Parathyroid adenoma (tissue), 2 donors: ENCODE measurements around the gene STAC.

Experiments used
- H2AFZ ChIP-seq: fragments of 300-600 bp; sonication (generic); one replicate; pipeline ENCODE4 v1.7.0; 2017; ENCODE audit warnings: antibody characterized with exemption, mild to moderate bottlenecking
- H3K27ac ChIP-seq: fragments of 300-600 bp; sonication (generic); one replicate; pipeline ENCODE4 v1.7.0; 2017
- H3K27me3 ChIP-seq: fragments of 300-600 bp; sonication (generic); one replicate; pipeline ENCODE4 v1.7.0; 2017; ENCODE audit warnings: low read length; ENCODE audit not compliant: control insufficient read depth, insufficient read depth
- H3K36me3 ChIP-seq: fragments of 300-600 bp; sonication (generic); one replicate; pipeline ENCODE4 v1.7.0; 2017; ENCODE audit warnings: low read length; ENCODE audit not compliant: control insufficient read depth, insufficient read depth
- H3K4me1 ChIP-seq: fragments of 300-600 bp; sonication (generic); one replicate; pipeline ENCODE4 v1.7.0; 2017; ENCODE audit warnings: control low read depth
- H3K4me2 ChIP-seq: fragments of 300-600 bp; sonication (generic); one replicate; pipeline ENCODE4 v1.7.0; 2017; ENCODE audit warnings: low read length
- H3K4me3 ChIP-seq: fragments of 300-600 bp; sonication (generic); one replicate; pipeline ENCODE4 v1.7.0; 2017; ENCODE audit warnings: low read depth, low read length
- H3K79me2 ChIP-seq: fragments of 300-600 bp; sonication (generic); one replicate; pipeline ENCODE4 v1.7.0; 2017; ENCODE audit warnings: control low read depth
- H3K9ac ChIP-seq: fragments of 300-600 bp; sonication (generic); one replicate; pipeline ENCODE4 v1.7.0; 2017; ENCODE audit warnings: mild to moderate bottlenecking
- H3K9me3 ChIP-seq: fragments of 300-600 bp; sonication (generic); one replicate; pipeline ENCODE4 v1.7.0; 2017; ENCODE audit warnings: low read length; ENCODE audit not compliant: control insufficient read depth
- TF ChIP-seq, protein P1 (sequence below): fragments of 300-600 bp; sonication (generic); IDR thresholded peaks from one replicate; pipeline ENCODE4 v1.7.0; 2017; ENCODE audit warnings: antibody characterized with exemption, mild to moderate bottlenecking
- donor health status: primary hyperparathyroidism.

The STAC gene

DNA sequence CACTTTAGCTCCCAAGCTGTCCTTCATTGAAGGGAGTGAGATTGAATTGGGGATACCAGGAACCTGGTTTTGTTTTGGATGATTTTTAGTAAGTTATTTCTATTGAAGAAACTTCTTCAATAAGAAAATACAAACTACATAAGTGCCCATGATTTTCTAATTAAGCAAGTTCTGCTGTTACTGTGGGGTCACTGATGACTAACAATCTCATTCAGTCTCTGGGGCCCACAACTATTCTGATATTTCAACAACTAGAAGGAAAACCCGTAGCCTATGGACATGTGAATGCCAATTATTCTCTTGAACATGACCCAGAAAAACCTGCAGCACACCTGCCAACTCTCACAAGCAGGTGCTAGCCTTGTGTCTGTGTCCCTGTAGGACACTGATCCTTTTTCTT lies 199.4 kb downstream of the STAC start:
- no peaks in the 10 kb centered on the region for H3K27me3 ChIP-seq
- no peak overlapping the region for H3K4me2 ChIP-seq
- no peak overlapping the region for H3K27ac ChIP-seq
- H3K9ac ChIP-seq, result no peak overlapping the region
- H3K4me3 ChIP-seq, result no peak overlapping the region
- TF ChIP-seq, protein P1, sequence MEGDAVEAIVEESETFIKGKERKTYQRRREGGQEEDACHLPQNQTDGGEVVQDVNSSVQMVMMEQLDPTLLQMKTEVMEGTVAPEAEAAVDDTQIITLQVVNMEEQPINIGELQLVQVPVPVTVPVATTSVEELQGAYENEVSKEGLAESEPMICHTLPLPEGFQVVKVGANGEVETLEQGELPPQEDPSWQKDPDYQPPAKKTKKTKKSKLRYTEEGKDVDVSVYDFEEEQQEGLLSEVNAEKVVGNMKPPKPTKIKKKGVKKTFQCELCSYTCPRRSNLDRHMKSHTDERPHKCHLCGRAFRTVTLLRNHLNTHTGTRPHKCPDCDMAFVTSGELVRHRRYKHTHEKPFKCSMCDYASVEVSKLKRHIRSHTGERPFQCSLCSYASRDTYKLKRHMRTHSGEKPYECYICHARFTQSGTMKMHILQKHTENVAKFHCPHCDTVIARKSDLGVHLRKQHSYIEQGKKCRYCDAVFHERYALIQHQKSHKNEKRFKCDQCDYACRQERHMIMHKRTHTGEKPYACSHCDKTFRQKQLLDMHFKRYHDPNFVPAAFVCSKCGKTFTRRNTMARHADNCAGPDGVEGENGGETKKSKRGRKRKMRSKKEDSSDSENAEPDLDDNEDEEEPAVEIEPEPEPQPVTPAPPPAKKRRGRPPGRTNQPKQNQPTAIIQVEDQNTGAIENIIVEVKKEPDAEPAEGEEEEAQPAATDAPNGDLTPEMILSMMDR, result no peak
- no peaks in the 10 kb centered on the region for H3K4me1 ChIP-seq
- no peaks in the 10 kb centered on the region for H3K79me2 ChIP-seq
- H3K36me3 ChIP-seq, result no peaks in the 10 kb centered on the region
- H2AFZ ChIP-seq, result no peak overlapping the region
- H3K9me3 ChIP-seq, result no peaks in the 10 kb centered on the region

DNA sequence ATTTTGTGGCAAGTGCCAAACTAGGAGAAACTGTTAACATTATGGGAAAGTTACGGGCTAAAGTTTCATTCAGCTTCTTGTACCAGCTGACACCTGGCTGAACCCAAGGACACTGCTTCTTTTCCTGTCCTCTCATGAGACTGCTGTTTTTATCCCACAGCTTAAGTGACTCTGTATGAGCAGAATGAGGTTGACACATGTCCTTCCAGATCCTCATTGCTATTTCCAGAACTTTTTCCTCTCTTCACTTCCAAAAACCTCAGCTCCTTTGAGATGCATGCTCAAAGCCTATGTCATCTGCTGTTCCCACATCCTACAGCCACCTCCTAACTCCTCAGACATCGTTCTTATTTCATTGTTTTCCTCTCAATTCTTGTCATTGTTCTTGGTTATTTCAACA lies 200.4 kb downstream of the STAC start:
- Histone ChIP-seq H3K79me2 (no peaks in the 10 kb centered on the region), H3K36me3 (no peaks in the 10 kb centered on the region), H3K4me3 (no peak overlapping the region), H3K9me3 (no peaks in the 10 kb centered on the region), H2AFZ (no peak overlapping the region), H3K4me1 (no peaks in the 10 kb centered on the region), H3K27me3 (no peaks in the 10 kb centered on the region), H3K4me2 (no peak overlapping the region), H3K27ac (no peak overlapping the region), H3K9ac (no peak overlapping the region)
- TF ChIP-seq, protein P1, result no peak

DNA sequence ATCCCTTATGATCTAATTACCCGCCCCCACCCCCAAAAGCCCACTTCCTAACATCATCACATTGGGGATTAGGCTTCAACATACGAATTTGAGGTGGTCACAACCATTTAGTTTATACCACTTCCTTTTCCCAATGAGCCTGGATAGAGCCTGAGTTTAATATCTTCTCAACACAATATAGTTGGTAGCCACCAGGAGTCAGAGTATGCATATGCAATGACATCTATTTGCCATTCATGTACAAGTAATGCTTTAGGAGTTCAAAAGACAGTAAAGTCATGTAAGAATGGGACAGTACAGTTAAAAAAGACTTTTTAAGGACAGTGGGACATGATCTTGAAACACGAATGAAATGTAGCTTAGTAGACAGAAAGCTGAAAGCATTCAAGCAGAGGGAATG lies 211.7 kb downstream of the STAC start:
- H3K27me3 ChIP-seq, result no peaks in the 10 kb centered on the region
- no peak overlapping the region for H3K4me3 ChIP-seq
- H3K36me3 ChIP-seq, result no peaks in the 10 kb centered on the region
- no peak overlapping the region for H3K9ac ChIP-seq
- TF ChIP-seq, protein P1, result no peak
- H3K27ac ChIP-seq, result no peak overlapping the region
- H3K4me2 ChIP-seq, result no peak overlapping the region
- no peak overlapping the region for H2AFZ ChIP-seq
- no peaks in the 10 kb centered on the region for H3K79me2 ChIP-seq
- H3K4me1 ChIP-seq, result peaks cover 5% of the 10 kb centered on the region
- no peaks in the 10 kb centered on the region for H3K9me3 ChIP-seq

DNA sequence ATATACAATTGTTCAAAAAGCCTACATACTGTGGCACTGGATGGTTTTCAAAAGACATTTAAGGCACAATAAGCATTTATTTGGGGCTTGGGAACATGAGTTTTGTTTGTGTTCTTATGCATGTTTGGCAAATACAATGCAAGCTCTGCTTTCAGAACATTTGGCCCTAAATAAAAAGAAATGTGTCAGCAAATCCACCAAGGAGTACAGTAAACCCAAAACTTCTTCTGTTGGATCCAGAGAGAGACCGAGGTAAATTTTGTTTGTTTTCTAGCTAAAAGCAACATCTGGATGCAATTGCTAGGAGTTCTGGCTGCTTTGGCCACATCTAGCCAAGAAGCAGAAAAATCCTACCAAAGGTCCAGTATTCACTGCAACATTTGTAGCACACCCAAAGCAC lies 215.2 kb downstream of the STAC start:
- no peaks in the 10 kb centered on the region for H3K9me3 ChIP-seq
- peaks cover 5% of the 10 kb centered on the region for H3K4me1 ChIP-seq
- TF ChIP-seq, protein P1, result no peak
- H3K27me3 ChIP-seq, result no peaks in the 10 kb centered on the region
- no peak overlapping the region for H3K9ac ChIP-seq
- no peak overlapping the region for H3K27ac ChIP-seq
- H3K4me3 ChIP-seq, result no peak overlapping the region
- H3K79me2 ChIP-seq, result no peaks in the 10 kb centered on the region
- H3K36me3 ChIP-seq, result no peaks in the 10 kb centered on the region
- no peak overlapping the region for H2AFZ ChIP-seq
- no peak overlapping the region for H3K4me2 ChIP-seq

DNA sequence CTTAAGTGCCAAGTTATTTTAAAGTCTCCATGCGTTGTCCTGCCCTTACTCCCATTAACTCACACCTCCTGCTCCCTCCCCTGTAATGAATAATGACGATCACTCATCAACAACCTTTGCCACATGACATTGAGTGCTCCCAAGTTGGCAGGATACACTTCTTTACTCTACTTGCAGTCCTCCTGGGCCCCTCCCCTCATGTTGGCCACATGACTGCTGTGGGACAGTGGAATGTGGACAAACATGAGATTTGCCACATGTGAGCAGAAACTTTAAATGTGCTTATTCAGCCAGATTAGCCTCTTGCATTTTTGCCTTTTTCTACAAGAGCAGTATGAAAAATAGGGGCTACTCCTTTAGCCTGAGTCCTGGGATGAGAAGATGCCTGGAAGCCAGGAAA lies 216.1 kb downstream of the STAC start:
- no peak overlapping the region for H3K4me2 ChIP-seq
- no peaks in the 10 kb centered on the region for H3K36me3 ChIP-seq
- H3K4me1 ChIP-seq, result peaks cover 5% of the 10 kb centered on the region
- no peak overlapping the region for H3K9ac ChIP-seq
- H3K9me3 ChIP-seq, result no peaks in the 10 kb centered on the region
- TF ChIP-seq, protein P1, result no peak
- H3K79me2 ChIP-seq, result no peaks in the 10 kb centered on the region
- H2AFZ ChIP-seq, result no peak overlapping the region
- H3K27me3 ChIP-seq, result no peaks in the 10 kb centered on the region
- no peak overlapping the region for H3K27ac ChIP-seq
- no peak overlapping the region for H3K4me3 ChIP-seq
